ENCODE results near the gene ZNF587B.
A peak's percentile ranks its signal among the peaks of the same experiment; 100 is the strongest.
"Not testable (repeated sequence)": the region's sequence is repeated elsewhere in the genome, so short reads cannot be mapped to it uniquely, and the experiment has no call there.

DNA sequence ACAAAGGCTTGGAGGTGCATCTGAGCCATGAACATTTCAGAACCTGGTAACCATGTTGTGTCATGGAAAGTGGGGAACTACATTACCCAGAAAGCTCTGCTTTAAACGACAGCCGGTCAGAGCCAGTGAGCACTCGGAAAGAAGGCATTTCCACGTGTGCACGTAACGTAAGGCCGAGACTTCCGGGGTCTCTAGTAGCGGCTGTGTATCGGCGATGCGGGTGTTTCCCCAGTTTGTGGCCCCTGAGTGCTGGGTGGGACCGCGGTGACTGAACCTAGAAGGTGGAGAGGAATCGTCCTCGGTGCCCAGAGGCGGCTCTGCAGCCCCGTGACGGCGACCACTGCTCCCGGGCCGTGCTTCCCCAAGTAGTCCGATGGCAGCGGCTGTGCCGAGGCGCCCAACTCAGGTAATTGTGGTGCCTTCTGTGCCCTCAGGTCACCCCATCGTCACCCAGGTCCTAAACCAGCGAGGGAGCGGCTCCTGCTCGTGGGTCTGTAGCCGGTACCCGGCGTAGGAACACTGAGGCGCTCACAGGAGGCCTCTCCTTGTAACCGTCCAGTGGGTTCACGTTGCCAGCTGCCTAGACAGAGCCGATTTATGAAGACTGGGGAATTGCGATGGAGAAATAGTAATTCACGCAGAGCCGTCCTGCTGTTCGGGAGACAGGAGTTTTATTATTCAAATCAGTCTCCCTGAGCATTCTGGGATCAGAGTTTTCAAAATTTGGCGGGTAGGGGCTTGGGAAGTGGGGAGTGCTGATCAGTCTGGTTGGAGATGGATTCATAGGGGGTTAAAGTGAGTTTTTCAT lies 19.8 kb downstream of the ZNF587B start, which contains the start of gene ZNF587:
- TF ChIP-seq, protein P1, sequence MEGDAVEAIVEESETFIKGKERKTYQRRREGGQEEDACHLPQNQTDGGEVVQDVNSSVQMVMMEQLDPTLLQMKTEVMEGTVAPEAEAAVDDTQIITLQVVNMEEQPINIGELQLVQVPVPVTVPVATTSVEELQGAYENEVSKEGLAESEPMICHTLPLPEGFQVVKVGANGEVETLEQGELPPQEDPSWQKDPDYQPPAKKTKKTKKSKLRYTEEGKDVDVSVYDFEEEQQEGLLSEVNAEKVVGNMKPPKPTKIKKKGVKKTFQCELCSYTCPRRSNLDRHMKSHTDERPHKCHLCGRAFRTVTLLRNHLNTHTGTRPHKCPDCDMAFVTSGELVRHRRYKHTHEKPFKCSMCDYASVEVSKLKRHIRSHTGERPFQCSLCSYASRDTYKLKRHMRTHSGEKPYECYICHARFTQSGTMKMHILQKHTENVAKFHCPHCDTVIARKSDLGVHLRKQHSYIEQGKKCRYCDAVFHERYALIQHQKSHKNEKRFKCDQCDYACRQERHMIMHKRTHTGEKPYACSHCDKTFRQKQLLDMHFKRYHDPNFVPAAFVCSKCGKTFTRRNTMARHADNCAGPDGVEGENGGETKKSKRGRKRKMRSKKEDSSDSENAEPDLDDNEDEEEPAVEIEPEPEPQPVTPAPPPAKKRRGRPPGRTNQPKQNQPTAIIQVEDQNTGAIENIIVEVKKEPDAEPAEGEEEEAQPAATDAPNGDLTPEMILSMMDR (IDR thresholded peaks at IDR 0.05): not testable (repeated sequence)
- TF ChIP-seq POLR2A (IDR thresholded peaks at IDR 0.05) (peak; percentile 63), POLR2AphosphoS5 (IDR thresholded peaks at IDR 0.05) (peak in 2 of 3 donors; percentile 67 to 81)
